Measurements from ENCODE around the gene MSLN.
"Not testable (repeated sequence)": the region's sequence is repeated elsewhere in the genome, so short reads cannot be mapped to it uniquely, and the experiment has no call there.

MSLN gene

DNA sequence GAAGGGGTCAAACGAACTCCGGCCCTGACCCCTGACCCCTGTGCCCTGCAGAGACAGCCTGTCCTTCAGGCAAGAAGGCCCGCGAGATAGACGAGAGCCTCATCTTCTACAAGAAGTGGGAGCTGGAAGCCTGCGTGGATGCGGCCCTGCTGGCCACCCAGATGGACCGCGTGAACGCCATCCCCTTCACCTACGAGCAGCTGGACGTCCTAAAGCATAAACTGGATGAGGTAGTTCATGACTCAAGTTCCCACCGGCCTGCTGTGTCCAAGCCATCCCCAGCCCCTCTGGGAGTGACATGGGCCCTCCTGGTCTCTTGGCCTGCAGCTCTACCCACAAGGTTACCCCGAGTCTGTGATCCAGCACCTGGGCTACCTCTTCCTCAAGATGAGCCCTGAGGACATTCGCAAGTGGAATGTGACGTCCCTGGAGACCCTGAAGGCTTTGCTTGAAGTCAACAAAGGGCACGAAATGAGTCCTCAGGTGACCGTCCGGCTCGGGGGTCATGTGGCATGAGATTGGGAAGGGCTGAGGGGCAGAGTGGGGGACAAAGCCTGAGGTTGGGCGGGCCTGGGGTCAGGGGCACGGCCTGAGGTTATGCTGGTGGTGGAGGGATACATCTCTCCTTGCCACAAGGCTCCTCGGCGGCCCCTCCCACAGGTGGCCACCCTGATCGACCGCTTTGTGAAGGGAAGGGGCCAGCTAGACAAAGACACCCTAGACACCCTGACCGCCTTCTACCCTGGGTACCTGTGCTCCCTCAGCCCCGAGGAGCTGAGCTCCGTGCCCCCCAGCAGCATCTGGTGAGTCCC lies 5.7 kb downstream of the MSLN start:
- no peaks in the 10 kb centered on the region for H3K9me3 ChIP-seq (ENCODE audit: insufficient read depth, low read depth, low read length)
- H3K4me3 ChIP-seq (ENCODE audit: low read length): no peak overlapping the region
- H3K9ac ChIP-seq (ENCODE audit: low read depth, low read length): no peak overlapping the region
- no peak overlapping the region for H3K27ac ChIP-seq (ENCODE audit: low read length)
- no peaks in the 10 kb centered on the region for H3K27me3 ChIP-seq (ENCODE audit: insufficient read depth, low read length)
- no peaks in the 10 kb centered on the region for H3K36me3 ChIP-seq (ENCODE audit: insufficient read depth, low read depth, low read length)
- H3K4me1 ChIP-seq (ENCODE audit: insufficient read depth, low read length): no peaks in the 10 kb centered on the region

DNA sequence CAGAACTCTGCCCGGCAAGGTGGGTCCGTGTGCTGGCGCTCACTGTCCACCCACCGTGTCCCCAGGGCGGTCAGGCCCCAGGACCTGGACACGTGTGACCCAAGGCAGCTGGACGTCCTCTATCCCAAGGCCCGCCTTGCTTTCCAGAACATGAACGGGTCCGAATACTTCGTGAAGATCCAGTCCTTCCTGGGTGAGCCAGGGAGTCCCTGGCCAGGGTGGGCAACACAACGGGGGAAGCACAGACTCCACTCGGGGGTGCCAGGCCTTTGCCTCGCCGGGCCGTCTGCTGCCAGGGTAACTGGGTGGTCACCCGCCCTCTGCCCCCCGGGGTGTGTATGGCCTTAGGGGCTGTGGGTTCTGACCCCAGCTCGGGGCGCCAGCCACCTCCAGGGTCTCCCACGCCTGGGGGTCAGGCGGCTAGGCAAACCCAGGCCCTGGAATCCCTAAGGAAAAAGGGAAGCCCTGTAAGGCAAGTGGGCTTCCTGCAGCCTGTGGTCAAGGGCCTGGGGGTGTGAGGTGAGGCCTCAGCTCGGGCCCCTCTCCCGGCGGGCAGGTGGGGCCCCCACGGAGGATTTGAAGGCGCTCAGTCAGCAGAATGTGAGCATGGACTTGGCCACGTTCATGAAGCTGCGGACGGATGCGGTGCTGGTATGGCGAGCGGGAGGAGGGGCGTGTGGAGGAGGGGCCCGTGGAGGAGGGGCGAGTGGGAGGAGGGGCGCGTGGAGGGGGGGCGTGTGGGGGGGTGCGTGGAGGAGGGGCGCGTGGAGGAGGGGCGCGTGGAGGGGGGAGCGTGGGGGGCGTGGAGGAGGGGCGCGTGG lies 6.5 kb downstream of the MSLN start:
- H3K36me3 ChIP-seq (ENCODE audit: insufficient read depth, low read depth, low read length): no peaks in the 10 kb centered on the region
- no peaks in the 10 kb centered on the region for H3K4me1 ChIP-seq (ENCODE audit: insufficient read depth, low read length)
- no peaks in the 10 kb centered on the region for H3K27me3 ChIP-seq (ENCODE audit: insufficient read depth, low read length)
- H3K9ac ChIP-seq (ENCODE audit: low read depth, low read length): no peak overlapping the region
- no peak overlapping the region for H3K4me3 ChIP-seq (ENCODE audit: low read length)
- no peaks in the 10 kb centered on the region for H3K9me3 ChIP-seq (ENCODE audit: insufficient read depth, low read depth, low read length)
- H3K27ac ChIP-seq (ENCODE audit: low read length): no peak overlapping the region

DNA sequence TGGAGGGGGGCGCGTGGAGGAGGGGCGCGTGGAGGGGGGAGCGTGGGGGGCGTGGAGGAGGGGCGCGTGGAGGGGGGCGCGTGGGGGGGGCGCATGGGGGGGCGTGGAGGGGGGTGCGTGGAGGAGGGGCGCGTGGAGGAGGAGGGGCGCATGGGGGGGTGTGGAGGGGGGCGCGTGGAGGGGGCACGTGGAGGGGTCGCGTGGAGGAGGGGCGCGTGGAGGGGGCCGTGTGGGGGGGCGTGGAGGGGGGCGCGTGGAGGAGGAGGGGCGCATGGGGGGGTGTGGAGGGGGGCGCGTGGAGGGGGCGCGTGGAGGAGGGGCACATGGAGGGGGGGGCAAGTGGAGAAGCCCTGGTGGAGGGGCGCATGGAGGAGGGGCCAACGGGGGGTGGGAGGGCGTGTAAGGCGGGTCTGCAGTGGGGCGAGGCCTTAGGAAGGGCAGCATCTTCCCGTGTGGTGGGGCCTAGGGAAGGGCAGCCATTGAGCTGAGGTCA lies 7.3 kb downstream of the MSLN start:
- Histone ChIP-seq H3K4me3 (ENCODE audit: low read length) (no peak overlapping the region; the same call in 1 of the 2 replicates), H3K27me3 (ENCODE audit: insufficient read depth, low read length) (no peaks in the 10 kb centered on the region), H3K9ac (ENCODE audit: low read depth, low read length) (no peak overlapping the region), H3K4me1 (ENCODE audit: insufficient read depth, low read length) (no peaks in the 10 kb centered on the region), H3K9me3 (ENCODE audit: insufficient read depth, low read depth, low read length) (no peaks in the 10 kb centered on the region), H3K36me3 (ENCODE audit: insufficient read depth, low read depth, low read length) (no peaks in the 10 kb centered on the region), H3K27ac (ENCODE audit: low read length) (no peak overlapping the region)

DNA sequence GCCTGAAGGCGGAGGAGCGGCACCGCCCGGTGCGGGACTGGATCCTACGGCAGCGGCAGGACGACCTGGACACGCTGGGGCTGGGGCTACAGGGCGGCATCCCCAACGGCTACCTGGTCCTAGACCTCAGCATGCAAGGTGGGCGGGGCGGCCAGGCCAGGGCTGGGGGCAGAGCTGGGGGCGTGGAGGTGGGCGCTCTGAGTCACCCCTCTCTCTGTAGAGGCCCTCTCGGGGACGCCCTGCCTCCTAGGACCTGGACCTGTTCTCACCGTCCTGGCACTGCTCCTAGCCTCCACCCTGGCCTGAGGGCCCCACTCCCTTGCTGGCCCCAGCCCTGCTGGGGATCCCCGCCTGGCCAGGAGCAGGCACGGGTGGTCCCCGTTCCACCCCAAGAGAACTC lies 7.9 kb downstream of the MSLN start:
- Histone ChIP-seq H3K4me3 (ENCODE audit: low read length) (no peak overlapping the region; the same call in 1 of the 2 replicates), H3K36me3 (ENCODE audit: insufficient read depth, low read depth, low read length) (no peaks in the 10 kb centered on the region), H3K9me3 (ENCODE audit: insufficient read depth, low read depth, low read length) (no peaks in the 10 kb centered on the region), H3K27ac (ENCODE audit: low read length) (no peak overlapping the region), H3K4me1 (ENCODE audit: insufficient read depth, low read length) (no peaks in the 10 kb centered on the region), H3K27me3 (ENCODE audit: insufficient read depth, low read length) (no peaks in the 10 kb centered on the region), H3K9ac (ENCODE audit: low read depth, low read length) (no peak overlapping the region)

DNA sequence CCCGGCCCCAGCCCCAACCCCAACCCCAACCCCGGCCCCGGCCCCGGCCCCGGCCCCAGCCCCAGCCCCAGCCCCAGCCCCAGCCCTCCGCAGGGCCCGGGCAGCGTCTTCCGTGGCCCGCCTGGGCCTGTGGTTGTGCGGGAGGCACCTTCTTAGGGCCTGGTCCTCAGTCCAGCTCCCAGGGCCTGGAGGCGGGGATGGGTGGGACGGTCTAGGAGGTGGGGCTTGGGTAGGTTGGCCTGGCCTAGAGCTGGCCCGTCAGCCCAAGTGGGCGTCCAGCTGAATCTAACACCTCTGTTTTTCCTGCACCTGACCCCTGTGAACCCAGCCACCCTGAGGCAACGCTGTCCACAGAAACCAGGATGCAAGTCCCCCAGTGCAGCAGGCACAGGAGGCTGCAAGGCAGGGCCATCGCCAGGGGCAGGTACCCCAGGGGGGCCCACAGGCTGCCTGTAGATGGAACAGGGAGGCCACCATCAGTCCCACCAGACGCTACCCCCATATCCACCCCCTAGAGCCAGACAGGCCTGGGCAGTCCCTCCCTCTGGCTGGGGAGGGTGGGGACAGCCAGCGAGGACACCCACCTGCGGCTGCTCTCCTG lies 8.8 kb downstream of the MSLN start:
- Histone ChIP-seq H3K27ac (ENCODE audit: low read length) (no peak overlapping the region), H3K9ac (ENCODE audit: low read depth, low read length) (no peak overlapping the region), H3K36me3 (ENCODE audit: insufficient read depth, low read depth, low read length) (no peaks in the 10 kb centered on the region), H3K4me1 (ENCODE audit: insufficient read depth, low read length) (no peaks in the 10 kb centered on the region), H3K27me3 (ENCODE audit: insufficient read depth, low read length) (no peaks in the 10 kb centered on the region), H3K9me3 (ENCODE audit: insufficient read depth, low read depth, low read length) (no peaks in the 10 kb centered on the region), H3K4me3 (ENCODE audit: low read length) (peak overlapping the region; percentile 38; the same call in 1 of the 2 replicates)

DNA sequence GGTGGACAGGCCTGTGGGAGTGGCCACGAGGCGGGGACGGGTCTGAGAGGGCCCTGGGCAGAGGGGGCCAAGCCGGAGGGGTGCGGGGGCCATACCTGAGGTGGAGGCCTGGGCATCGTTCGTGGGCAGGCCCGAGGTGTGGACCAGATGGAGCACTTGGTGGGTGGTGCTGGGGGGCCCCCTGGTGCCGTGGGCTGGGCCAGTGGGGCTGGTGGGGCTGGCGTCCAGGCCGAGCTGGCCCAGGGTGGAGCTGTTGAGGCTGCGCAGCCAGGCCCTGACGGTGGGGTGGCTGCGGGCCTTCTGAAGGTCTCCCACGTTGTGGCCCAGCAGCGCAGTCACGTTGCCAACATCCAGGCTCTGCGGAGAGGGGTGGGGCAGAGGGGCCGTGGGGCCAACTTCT lies 9.4 kb downstream of the MSLN start:
- Histone ChIP-seq H3K4me1 (ENCODE audit: insufficient read depth, low read length) (no peaks in the 10 kb centered on the region), H3K36me3 (ENCODE audit: insufficient read depth, low read depth, low read length) (no peaks in the 10 kb centered on the region), H3K27me3 (ENCODE audit: insufficient read depth, low read length) (no peaks in the 10 kb centered on the region), H3K4me3 (ENCODE audit: low read length) (no peak overlapping the region), H3K9me3 (ENCODE audit: insufficient read depth, low read depth, low read length) (no peaks in the 10 kb centered on the region), H3K27ac (ENCODE audit: low read length) (no peak overlapping the region), H3K9ac (ENCODE audit: low read depth, low read length) (no peak overlapping the region)

DNA sequence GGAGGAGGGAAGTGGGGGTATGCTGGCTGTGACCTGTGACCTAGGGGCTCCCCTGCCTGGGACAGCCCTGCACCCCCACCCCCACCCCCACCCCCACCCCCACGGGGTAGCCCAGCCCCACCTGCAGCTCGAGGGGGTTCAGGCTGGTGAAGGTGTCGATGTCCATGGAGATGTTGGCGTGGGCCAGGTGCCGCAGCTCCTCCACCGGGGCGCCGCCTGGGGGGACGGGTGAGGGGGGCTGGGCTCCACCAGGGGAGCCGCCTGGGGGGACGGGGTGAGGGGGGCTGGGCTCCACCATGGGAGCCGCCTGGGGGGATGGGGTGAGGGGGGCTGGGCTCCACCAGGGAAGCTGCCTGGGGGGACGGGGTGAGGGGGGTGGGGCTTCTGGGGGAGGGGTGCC lies 9.9 kb downstream of the MSLN start:
- Histone ChIP-seq H3K27me3 (ENCODE audit: insufficient read depth, low read length) (no peaks in the 10 kb centered on the region), H3K27ac (ENCODE audit: low read length) (no peak overlapping the region), H3K4me3 (ENCODE audit: low read length) (no peak overlapping the region), H3K4me1 (ENCODE audit: insufficient read depth, low read length) (no peaks in the 10 kb centered on the region), H3K36me3 (ENCODE audit: insufficient read depth, low read depth, low read length) (no peaks in the 10 kb centered on the region), H3K9ac (ENCODE audit: low read depth, low read length) (no peak overlapping the region), H3K9me3 (ENCODE audit: insufficient read depth, low read depth, low read length) (no peaks in the 10 kb centered on the region)

DNA sequence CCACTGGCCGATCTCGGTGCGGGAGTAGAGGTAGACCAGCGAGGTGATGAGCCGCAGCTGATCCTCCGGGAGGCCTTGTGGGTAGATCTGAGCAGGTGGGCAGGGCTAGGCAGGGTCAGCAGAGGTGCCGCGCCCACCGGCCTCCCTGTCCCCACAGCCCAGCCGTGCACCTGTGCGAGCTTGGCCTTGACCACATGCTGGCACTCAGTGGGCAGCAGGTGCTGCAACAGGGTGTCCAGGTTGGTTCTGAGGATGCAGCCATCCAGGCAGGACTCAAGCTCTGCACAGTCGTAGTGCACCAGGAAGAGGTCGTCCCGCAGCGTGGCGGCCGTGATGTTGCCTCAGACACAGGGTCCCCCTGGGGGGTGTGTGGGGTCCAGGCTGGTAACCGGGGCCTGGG lies 12.4 kb downstream of the MSLN start:
- Histone ChIP-seq H3K9me3 (ENCODE audit: insufficient read depth, low read depth, low read length) (no peaks in the 10 kb centered on the region), H3K27ac (ENCODE audit: low read length) (no peak overlapping the region), H3K4me1 (ENCODE audit: insufficient read depth, low read length) (no peaks in the 10 kb centered on the region), H3K9ac (ENCODE audit: low read depth, low read length) (no peak overlapping the region), H3K36me3 (ENCODE audit: insufficient read depth, low read depth, low read length) (no peaks in the 10 kb centered on the region), H3K4me3 (ENCODE audit: low read length) (no peak overlapping the region), H3K27me3 (ENCODE audit: insufficient read depth, low read length) (no peaks in the 10 kb centered on the region)

DNA sequence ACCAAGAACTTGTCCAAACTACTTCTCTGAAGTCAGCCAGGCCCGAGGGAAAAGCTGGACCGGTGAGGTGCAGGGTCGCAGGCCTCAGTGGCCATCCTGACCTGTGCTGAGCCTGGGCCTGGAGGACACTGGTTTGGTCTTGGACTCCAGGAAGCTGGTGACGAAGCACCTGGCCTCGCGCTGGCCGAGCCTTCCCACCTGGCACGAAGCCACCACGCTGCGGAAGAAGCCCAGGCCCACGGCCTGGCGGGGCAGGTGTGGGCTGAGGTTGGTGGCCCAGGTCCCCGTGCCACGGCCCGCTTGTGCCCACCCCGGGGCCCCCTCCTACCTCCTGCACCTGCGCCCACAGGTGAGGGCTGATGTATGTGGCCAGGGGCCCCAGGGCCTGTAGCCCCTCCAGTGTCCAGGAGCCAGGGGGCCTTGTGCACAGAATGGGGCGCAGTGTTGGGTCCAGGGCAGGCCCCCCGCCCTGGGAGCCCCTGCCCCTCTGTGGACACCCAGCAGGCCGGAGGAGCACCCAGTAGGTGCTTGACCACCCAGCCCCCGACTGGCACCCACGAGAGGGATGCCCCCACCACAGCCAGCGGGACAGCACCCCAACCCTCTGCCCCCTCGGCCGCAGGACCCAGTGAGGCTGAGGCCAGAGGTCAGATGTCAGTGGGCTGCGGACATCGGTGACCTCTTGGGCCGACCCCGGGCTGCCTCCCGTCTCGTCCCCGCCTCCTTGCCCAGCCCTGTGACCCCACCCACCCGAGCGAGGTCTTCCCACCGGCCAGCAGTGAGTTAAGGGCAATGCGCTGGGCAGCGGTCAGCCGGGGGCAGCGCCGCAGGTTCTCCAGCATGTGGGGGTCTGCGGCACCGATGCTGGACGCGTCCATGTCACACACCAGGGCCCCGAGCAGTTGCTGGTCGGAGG lies 13.8 kb downstream of the MSLN start:
- no peak overlapping the region for H3K27ac ChIP-seq (ENCODE audit: low read length)
- 0 out of 2 replicates have a peak, but pooled peaks cover 4% of the 10 kb centered on the region for H3K27me3 ChIP-seq (ENCODE audit: insufficient read depth, low read length)
- H3K9me3 ChIP-seq (ENCODE audit: insufficient read depth, low read depth, low read length): no peaks in the 10 kb centered on the region
- H3K36me3 ChIP-seq (ENCODE audit: insufficient read depth, low read depth, low read length): no peaks in the 10 kb centered on the region
- no peaks in the 10 kb centered on the region for H3K4me1 ChIP-seq (ENCODE audit: insufficient read depth, low read length)
- no peak overlapping the region for H3K9ac ChIP-seq (ENCODE audit: low read depth, low read length)
- H3K4me3 ChIP-seq (ENCODE audit: low read length): no peak overlapping the region

DNA sequence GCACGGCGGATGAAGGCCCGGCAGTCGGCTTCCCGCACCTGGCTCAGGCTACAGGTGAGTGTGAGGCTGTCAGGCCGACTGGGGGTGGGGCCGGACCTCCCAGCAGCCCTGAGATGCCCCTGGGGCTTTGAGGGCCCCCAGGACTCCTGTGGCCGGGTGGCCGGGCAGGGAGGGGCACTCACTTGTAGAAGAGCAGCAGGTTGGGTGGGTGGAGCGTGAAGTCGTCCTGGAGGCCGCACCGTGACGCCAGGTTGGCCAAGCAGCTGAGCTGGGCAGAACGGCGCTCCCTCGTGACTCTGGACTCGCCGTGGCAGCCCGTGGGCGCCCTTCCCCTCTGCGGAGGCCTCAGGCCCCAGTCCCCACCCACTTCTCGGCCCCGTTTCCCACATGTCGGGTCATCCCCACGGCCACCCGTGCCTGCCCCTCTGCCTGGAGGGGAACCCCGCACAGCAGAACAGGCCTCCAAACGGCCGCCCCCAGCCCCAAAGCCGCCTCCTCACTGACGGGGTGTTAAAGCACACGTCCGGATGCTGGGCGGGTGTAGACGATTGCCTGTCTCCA lies 14.8 kb downstream of the MSLN start:
- Histone ChIP-seq H3K36me3 (ENCODE audit: insufficient read depth, low read depth, low read length) (no peaks in the 10 kb centered on the region), H3K4me3 (ENCODE audit: low read length) (no peak overlapping the region), H3K4me1 (ENCODE audit: insufficient read depth, low read length) (no peaks in the 10 kb centered on the region), H3K27ac (ENCODE audit: low read length) (no peak overlapping the region), H3K27me3 (ENCODE audit: insufficient read depth, low read length) (peaks cover 4% of the 10 kb centered on the region; the same call in 1 of the 2 replicates), H3K9me3 (ENCODE audit: insufficient read depth, low read depth, low read length) (no peaks in the 10 kb centered on the region), H3K9ac (ENCODE audit: low read depth, low read length) (no peak overlapping the region)

DNA sequence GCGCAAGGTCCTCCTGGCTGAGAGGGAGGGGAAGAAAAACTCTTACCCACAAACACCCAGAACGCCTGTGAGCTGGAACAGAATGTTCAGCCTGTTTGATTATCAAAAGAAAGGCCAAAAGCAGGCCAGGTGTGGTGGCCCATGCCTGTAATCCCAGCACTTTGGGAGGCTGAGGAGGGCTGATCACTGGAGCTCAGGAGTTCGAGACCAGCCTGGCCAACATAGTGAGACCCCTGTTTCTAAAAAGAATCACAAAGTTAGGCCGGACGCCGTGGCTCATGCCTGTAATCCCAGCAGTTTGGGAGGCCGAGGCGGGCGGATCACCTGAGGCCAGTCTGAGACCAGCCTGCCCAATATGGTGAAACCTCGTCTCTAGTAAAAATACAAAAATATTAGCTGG lies 15.8 kb downstream of the MSLN start:
- not testable (repeated sequence) for H3K9me3 ChIP-seq (ENCODE audit: insufficient read depth, low read depth, low read length); H3K9ac ChIP-seq (ENCODE audit: low read depth, low read length); H3K27ac ChIP-seq (ENCODE audit: low read length); H3K4me3 ChIP-seq (ENCODE audit: low read length); H3K27me3 ChIP-seq (ENCODE audit: insufficient read depth, low read length); H3K4me1 ChIP-seq (ENCODE audit: insufficient read depth, low read length); H3K36me3 ChIP-seq (ENCODE audit: insufficient read depth, low read depth, low read length)
